Mesothelial cell of epicardium (in vitro differentiated cells): ENCODE measurements around the gene NAALAD2. TPM values are rescaled to one million over a fixed set of nuclear protein-coding genes. Genes with fewer than 3 reads are reported as not detected.

Source experiments
- DNase-seq, 2 experiments: peaks; one replicate each; pipeline ENCODE4 v3.0.0; 2021; ENCODE audit warnings: low spot score in 2 of 2; ENCODE audit not compliant: unreplicated experiment in 2 of 2
- H3K27ac Mint-ChIP-seq: 2 replicates; pipeline ENCODE4 v1.8.0; 2021; ENCODE audit warnings: mixed read lengths
- H3K27me3 Mint-ChIP-seq: 2 replicates; pipeline ENCODE4 v1.8.0; 2021; ENCODE audit warnings: low read depth, mixed read lengths
- H3K36me3 Mint-ChIP-seq: 2 replicates; pipeline ENCODE4 v1.8.0; 2021; ENCODE audit warnings: mixed read lengths
- H3K4me1 Mint-ChIP-seq: 2 replicates; pipeline ENCODE4 v1.8.0; 2021; ENCODE audit warnings: mixed read lengths
- H3K4me3 Mint-ChIP-seq: 2 replicates; pipeline ENCODE4 v1.8.0; 2021; ENCODE audit warnings: mild to moderate bottlenecking, moderate library complexity, mixed read lengths
- H3K9me3 Mint-ChIP-seq: 2 replicates; pipeline ENCODE4 v1.8.0; 2021; ENCODE audit warnings: mixed read lengths
- CTCF ChIP-seq: fragments of 200-600 bp; sonication (generic); IDR thresholded peaks from one replicate; pipeline ENCODE4 v1.5.0; 2021; ENCODE audit warnings: antibody characterized with exemption; ENCODE audit not compliant: unreplicated experiment
- total RNA-seq: library from RNA; stranded (reverse); gene quantifications from 3 replicates; pipeline ENCODE4 v1.2.1, GENCODE V29; 2021

The NAALAD2 gene
- total RNA-seq, 1 donor from 2014 or later: 39.5 TPM

- TF ChIP-seq CTCF: no peak
Measured at GRCh38 chr11:90216611-90217010, 82.1 kb downstream of the NAALAD2 start.

DNA sequence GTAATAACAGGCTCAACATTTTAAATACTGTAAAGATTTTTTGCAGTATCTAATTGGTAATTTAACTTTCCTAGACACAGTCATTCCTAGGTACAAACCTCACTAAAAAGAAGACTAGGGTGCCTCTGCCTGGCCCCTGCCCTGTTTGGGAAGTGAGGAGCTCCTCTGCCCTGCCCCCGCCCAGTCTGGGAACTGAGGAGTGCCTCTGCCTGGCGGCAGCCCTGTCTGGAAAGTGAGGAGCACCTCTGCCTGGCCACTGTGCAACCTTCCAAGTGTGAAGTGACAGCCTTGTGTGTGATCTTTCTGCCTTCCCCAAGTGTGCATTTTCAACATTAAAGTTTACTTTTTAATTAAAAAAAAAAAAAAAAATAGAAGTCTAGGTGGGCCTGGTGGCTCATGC lies 84.1 kb downstream of the NAALAD2 start:
- no peak for DNase-seq
- Mint-ChIP-seq H3K36me3 (peaks cover 15% of the 10 kb centered on the region), H3K27ac (no peak overlapping the region), H3K27me3 (no peaks in the 10 kb centered on the region), H3K4me3 (no peak overlapping the region), H3K4me1 (peaks cover 31% of the 10 kb centered on the region), H3K9me3 (no peaks in the 10 kb centered on the region)
- no peak for TF ChIP-seq CTCF

More at GRCh38 chr11:90216611-90217010, 82.1 kb downstream of the NAALAD2 start:
- H3K36me3 Mint-ChIP-seq: peaks cover 25% of the 10 kb centered on the region
- peaks cover 21% of the 10 kb centered on the region for H3K4me1 Mint-ChIP-seq
- H3K27me3 Mint-ChIP-seq: no peaks in the 10 kb centered on the region
- no peak for DNase-seq
- H3K9me3 Mint-ChIP-seq: no peaks in the 10 kb centered on the region
- H3K4me3 Mint-ChIP-seq: no peak overlapping the region
- H3K27ac Mint-ChIP-seq: no peak overlapping the region

DNA sequence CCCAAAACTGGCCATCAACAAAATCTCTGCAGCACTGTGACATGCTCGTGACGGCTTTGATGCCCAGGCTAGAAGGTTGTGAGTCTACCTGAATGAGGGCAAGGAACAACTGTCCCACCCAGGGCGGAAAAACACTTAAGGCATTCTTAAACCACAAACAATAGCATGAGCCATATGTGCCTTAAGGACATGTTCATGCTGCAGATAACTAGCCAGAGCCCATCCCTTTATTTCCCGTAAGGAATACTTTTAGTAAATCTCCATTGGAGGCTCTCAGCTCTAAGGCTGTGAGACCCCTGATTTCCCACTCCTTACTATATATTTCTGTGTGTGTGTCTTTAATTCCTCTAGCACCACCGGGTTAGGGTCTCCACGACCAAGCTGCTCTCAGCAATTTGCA lies 85.0 kb downstream of the NAALAD2 start:
- peaks cover 12% of the 10 kb centered on the region for H3K36me3 Mint-ChIP-seq
- no peak for TF ChIP-seq CTCF
- no peak overlapping the region for H3K4me3 Mint-ChIP-seq
- H3K27ac Mint-ChIP-seq: no peak overlapping the region
- no peaks in the 10 kb centered on the region for H3K27me3 Mint-ChIP-seq
- peaks cover 36% of the 10 kb centered on the region for H3K4me1 Mint-ChIP-seq
- H3K9me3 Mint-ChIP-seq: no peaks in the 10 kb centered on the region
- no peak for DNase-seq

DNA sequence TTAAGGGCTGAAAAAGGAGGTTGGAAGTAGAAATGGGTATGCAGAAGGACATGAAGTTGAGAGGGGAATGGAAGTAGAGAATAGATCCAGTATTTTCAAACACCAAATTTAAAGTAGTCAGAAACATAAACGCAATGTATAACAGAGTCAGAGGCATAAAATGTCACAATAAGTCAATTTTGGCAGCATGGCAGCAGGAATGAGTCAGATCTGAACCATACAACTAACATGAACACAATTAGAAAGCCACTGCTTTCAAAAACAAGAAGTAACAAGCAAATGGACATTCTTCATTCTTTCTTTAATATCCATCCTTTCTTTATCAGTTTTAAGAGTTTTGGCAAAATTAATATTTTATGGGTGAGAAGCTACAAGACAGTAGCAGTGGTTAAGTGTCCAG lies 85.9 kb downstream of the NAALAD2 start:
- DNase-seq: no peak
- no peaks in the 10 kb centered on the region for H3K9me3 Mint-ChIP-seq
- H3K36me3 Mint-ChIP-seq: peaks cover 12% of the 10 kb centered on the region
- H3K27me3 Mint-ChIP-seq: no peaks in the 10 kb centered on the region
- no peak for TF ChIP-seq CTCF
- H3K27ac Mint-ChIP-seq: no peak overlapping the region
- H3K4me3 Mint-ChIP-seq: peak overlapping the region; percentile 18
- H3K4me1 Mint-ChIP-seq: peaks cover 36% of the 10 kb centered on the region

DNA sequence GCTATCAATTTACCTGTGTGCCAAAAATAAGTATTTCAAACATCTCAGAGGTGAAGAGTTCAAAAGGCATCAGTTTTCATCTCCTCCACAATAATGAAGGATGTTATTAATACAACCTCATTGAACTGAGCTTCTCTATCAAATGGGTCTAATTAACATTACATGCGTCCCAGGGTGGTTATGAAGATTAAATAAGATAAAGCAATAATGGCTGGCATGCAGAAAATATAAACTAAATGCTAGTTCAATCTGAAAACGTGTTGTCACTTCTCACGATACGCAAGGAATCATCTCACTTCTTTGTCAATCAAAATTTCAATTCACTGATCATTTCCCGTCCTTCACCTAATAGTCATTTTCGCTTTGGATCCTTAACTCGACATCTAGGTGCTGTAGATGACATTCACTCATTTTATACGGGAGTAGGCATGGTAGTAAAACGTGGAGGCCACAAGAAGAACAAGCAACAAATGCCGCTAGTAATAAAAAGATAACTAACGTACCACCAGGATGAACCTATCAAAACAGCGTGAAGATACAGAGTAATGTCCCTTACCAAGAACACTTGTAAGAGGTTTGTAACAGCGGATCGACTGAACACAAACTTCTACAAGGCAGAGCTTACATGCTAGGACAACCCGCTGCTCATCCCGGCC lies 87.5 kb downstream of the NAALAD2 start:
- Mint-ChIP-seq H3K9me3 (no peaks in the 10 kb centered on the region), H3K27ac (peak overlapping the region; percentile 97), H3K27me3 (no peaks in the 10 kb centered on the region), H3K36me3 (peaks cover 7% of the 10 kb centered on the region), H3K4me3 (peak overlapping the region; percentile 97), H3K4me1 (peaks cover 37% of the 10 kb centered on the region)
- DNase-seq: no peak
- no peak for TF ChIP-seq CTCF
